Astrocyte (in vitro differentiated cells and primary cell): Measurements from ENCODE around the gene PRTN3. TPM values are rescaled to one million over a fixed set of nuclear protein-coding genes. Genes with fewer than 3 reads are reported as not detected.

ENCODE experiments used
- DNase-seq: peaks from one replicate; pipeline ENCODE4 v3.0.0-alpha.2; 2010; ENCODE audit warnings: low read depth
- FAIRE-seq: peaks from 2 replicates; lab custom pipeline; 2011; peaks lifted over from hg19 to GRCh38; lab: Jason Lieb, UNC
- H2AFZ ChIP-seq: 2 replicates; pipeline ENCODE4 v1.6.0; 2012; ENCODE audit warnings: low read depth, low read length, inconsistent platforms
- H3K27ac ChIP-seq: 2 replicates; pipeline ENCODE4 v1.5.1; 2011; ENCODE audit warnings: low read depth, low read length, inconsistent platforms
- H3K27me3 ChIP-seq: 2 replicates; pipeline ENCODE4 v1.6.0; 2011; ENCODE audit warnings: low read length, inconsistent platforms; ENCODE audit not compliant: insufficient read depth
- H3K36me3 ChIP-seq: 2 replicates; pipeline ENCODE4 v1.5.1; 2011; ENCODE audit warnings: low read length, inconsistent platforms; ENCODE audit not compliant: insufficient read depth
- H3K4me1 ChIP-seq: 2 replicates; pipeline ENCODE4 v1.5.1; 2011; ENCODE audit warnings: low read length, inconsistent platforms; ENCODE audit not compliant: insufficient read depth
- H3K4me2 ChIP-seq: 2 replicates; pipeline ENCODE4 v1.6.0; 2012; ENCODE audit warnings: low read length, inconsistent platforms
- H3K4me3 ChIP-seq: 2 replicates; pipeline ENCODE4 v1.5.1; 2011; ENCODE audit warnings: low read depth, mild to moderate bottlenecking, low read length, inconsistent platforms; ENCODE audit not compliant: insufficient read depth
- H3K79me2 ChIP-seq: 2 replicates; pipeline ENCODE4 v1.6.0; 2012; ENCODE audit warnings: mild to moderate bottlenecking, low read length, inconsistent platforms; ENCODE audit not compliant: insufficient read depth
- H3K9ac ChIP-seq: 2 replicates; pipeline ENCODE4 v1.6.0; 2012; ENCODE audit warnings: mild to moderate bottlenecking, low read length, inconsistent platforms
- H3K9me3 ChIP-seq: 2 replicates; pipeline ENCODE4 v1.5.1; 2012; ENCODE audit warnings: low read depth, mild to moderate bottlenecking, low read length, inconsistent platforms; ENCODE audit not compliant: insufficient read depth
- H4K20me1 ChIP-seq: 2 replicates; pipeline ENCODE4 v1.6.0; 2012; ENCODE audit warnings: low read length, inconsistent platforms; ENCODE audit not compliant: insufficient read depth
- H3K27ac Mint-ChIP-seq: one replicate; pipeline ENCODE4 v1.8.0; 2021; ENCODE audit warnings: mild to moderate bottlenecking, mixed read lengths; ENCODE audit not compliant: unreplicated experiment
- H3K27me3 Mint-ChIP-seq: one replicate; pipeline ENCODE4 v1.8.0; 2021; ENCODE audit warnings: low read depth, mixed read lengths; ENCODE audit not compliant: unreplicated experiment
- H3K36me3 Mint-ChIP-seq: one replicate; pipeline ENCODE4 v1.8.0; 2021; ENCODE audit warnings: low read depth, mixed read lengths; ENCODE audit not compliant: unreplicated experiment
- H3K4me1 Mint-ChIP-seq: one replicate; pipeline ENCODE4 v1.8.0; 2021; ENCODE audit warnings: low read depth, mixed read lengths; ENCODE audit not compliant: unreplicated experiment
- H3K4me3 Mint-ChIP-seq: one replicate; pipeline ENCODE4 v1.8.0; 2021; ENCODE audit warnings: mild to moderate bottlenecking, moderate library complexity, mixed read lengths; ENCODE audit not compliant: unreplicated experiment
- H3K9me3 Mint-ChIP-seq: one replicate; pipeline ENCODE4 v1.8.0; 2021; ENCODE audit warnings: mild to moderate bottlenecking, mixed read lengths; ENCODE audit not compliant: unreplicated experiment
- EZH2 ChIP-seq: IDR thresholded peaks from 2 replicates; pipeline ENCODE4 v1.6.1; 2012; ENCODE audit warnings: mild to moderate bottlenecking, low read length, inconsistent platforms; ENCODE audit not compliant: insufficient read depth
- total RNA-seq: library from RNA; stranded (reverse); gene quantifications from 2 replicates; pipeline ENCODE4 v1.2.1, GENCODE V29; 2021
- TF ChIP-seq, protein P1 (sequence below): IDR thresholded peaks from 2 replicates; pipeline ENCODE4 v1.5.1; 2011; ENCODE audit warnings: low read depth, mild to moderate bottlenecking, inconsistent platforms, low read length, moderate library complexity; ENCODE audit not compliant: insufficient read depth

Gene PRTN3
- total RNA-seq, 1 donor from 2014 or later: not detected

- no peak for FAIRE-seq
Measured at GRCh38 chr19:854549-854948, 13.8 kb downstream of the PRTN3 start.

DNA sequence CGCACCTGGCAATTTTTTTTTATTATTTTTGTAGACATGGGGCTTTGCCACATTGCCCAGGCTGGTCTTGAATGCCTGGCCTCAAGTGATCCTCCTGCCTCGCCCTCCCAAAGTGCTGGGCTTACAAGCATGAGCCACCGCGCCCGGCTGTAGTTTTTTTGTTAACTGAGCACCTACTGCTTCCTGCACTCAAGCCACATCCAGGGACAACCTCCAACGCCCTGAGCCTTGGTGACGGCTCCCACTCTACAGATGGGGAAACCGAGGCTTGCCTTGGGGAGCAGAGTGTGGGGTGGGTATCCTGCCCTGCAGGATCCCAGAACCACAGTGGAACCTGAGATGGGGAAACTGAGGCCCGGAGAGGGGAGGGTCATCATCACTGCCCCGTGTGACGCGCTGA, 14.3 kb downstream of the PRTN3 start:
- Mint-ChIP-seq H3K9me3 (no peaks in the 10 kb centered on the region), H3K27me3 (peaks cover 15% of the 10 kb centered on the region), H3K4me1 (no peaks in the 10 kb centered on the region), H3K27ac (no peak overlapping the region), H3K4me3 (no peak overlapping the region), H3K36me3 (no peaks in the 10 kb centered on the region)
- no peak overlapping the region for H3K4me3 ChIP-seq
- H3K27me3 ChIP-seq: peaks cover 3% of the 10 kb centered on the region
- no peak overlapping the region for H2AFZ ChIP-seq
- H3K4me1 ChIP-seq: no peaks in the 10 kb centered on the region
- no peak overlapping the region for H3K4me2 ChIP-seq
- no peaks in the 10 kb centered on the region for H4K20me1 ChIP-seq
- DNase-seq: no peak
- no peak overlapping the region for H3K9ac ChIP-seq
- TF ChIP-seq, protein P1, sequence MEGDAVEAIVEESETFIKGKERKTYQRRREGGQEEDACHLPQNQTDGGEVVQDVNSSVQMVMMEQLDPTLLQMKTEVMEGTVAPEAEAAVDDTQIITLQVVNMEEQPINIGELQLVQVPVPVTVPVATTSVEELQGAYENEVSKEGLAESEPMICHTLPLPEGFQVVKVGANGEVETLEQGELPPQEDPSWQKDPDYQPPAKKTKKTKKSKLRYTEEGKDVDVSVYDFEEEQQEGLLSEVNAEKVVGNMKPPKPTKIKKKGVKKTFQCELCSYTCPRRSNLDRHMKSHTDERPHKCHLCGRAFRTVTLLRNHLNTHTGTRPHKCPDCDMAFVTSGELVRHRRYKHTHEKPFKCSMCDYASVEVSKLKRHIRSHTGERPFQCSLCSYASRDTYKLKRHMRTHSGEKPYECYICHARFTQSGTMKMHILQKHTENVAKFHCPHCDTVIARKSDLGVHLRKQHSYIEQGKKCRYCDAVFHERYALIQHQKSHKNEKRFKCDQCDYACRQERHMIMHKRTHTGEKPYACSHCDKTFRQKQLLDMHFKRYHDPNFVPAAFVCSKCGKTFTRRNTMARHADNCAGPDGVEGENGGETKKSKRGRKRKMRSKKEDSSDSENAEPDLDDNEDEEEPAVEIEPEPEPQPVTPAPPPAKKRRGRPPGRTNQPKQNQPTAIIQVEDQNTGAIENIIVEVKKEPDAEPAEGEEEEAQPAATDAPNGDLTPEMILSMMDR: no peak
- no peak for TF ChIP-seq EZH2
- H3K9me3 ChIP-seq: no peaks in the 10 kb centered on the region
- no peak for FAIRE-seq
- H3K27ac ChIP-seq: no peak overlapping the region
- H3K79me2 ChIP-seq: no peaks in the 10 kb centered on the region
- no peaks in the 10 kb centered on the region for H3K36me3 ChIP-seq

More at GRCh38 chr19:854549-854948, 13.8 kb downstream of the PRTN3 start:
- H2AFZ ChIP-seq: no peak overlapping the region
- H3K9ac ChIP-seq: no peak overlapping the region
- Mint-ChIP-seq H3K4me1 (no peaks in the 10 kb centered on the region), H3K27me3 (peaks cover 10% of the 10 kb centered on the region), H3K4me3 (no peak overlapping the region), H3K9me3 (no peaks in the 10 kb centered on the region), H3K36me3 (no peaks in the 10 kb centered on the region), H3K27ac (no peak overlapping the region)
- H3K36me3 ChIP-seq: no peaks in the 10 kb centered on the region
- H3K4me2 ChIP-seq: no peak overlapping the region
- H3K4me3 ChIP-seq: no peak overlapping the region
- H4K20me1 ChIP-seq: no peaks in the 10 kb centered on the region
- H3K27me3 ChIP-seq: no peaks in the 10 kb centered on the region
- DNase-seq: no peak
- H3K27ac ChIP-seq: no peak overlapping the region
- H3K79me2 ChIP-seq: no peaks in the 10 kb centered on the region
- no peak for TF ChIP-seq EZH2
- TF ChIP-seq, protein P1: no peak
- H3K9me3 ChIP-seq: no peaks in the 10 kb centered on the region
- H3K4me1 ChIP-seq: no peaks in the 10 kb centered on the region

- H3K27me3 Mint-ChIP-seq: peaks cover 13% of the 10 kb centered on the region
- TF ChIP-seq, protein P1: no peak
- no peak for TF ChIP-seq EZH2
- no peak overlapping the region for H3K27ac Mint-ChIP-seq
- H3K4me3 Mint-ChIP-seq: no peak overlapping the region
- Histone ChIP-seq H3K79me2 (no peaks in the 10 kb centered on the region), H3K27ac (no peak overlapping the region), H3K4me2 (no peak overlapping the region), H3K36me3 (no peaks in the 10 kb centered on the region), H3K27me3 (peaks cover 3% of the 10 kb centered on the region), H3K4me3 (no peak overlapping the region), H2AFZ (no peak overlapping the region), H3K9ac (no peak overlapping the region), H3K4me1 (no peaks in the 10 kb centered on the region), H3K9me3 (no peaks in the 10 kb centered on the region), H4K20me1 (no peaks in the 10 kb centered on the region)
- no peaks in the 10 kb centered on the region for H3K36me3 Mint-ChIP-seq
- H3K4me1 Mint-ChIP-seq: no peaks in the 10 kb centered on the region
- DNase-seq (no peak), FAIRE-seq (no peak)
- H3K9me3 Mint-ChIP-seq: no peaks in the 10 kb centered on the region
Measured at GRCh38 chr19:855566-856120, 14.8 kb downstream of the PRTN3 start.
